ENCODE results near the gene LPP. TPM values are rescaled to one million over a fixed set of nuclear protein-coding genes. Genes with fewer than 3 reads are reported as not detected.

Gene LPP
- total and polyA plus RNA-seq, 2 of the 13 experiments (the other 11 are each of a cell fraction or from before 2014, with no cell fraction given): 19.2 to 29.9 TPM

- CTCF ChIA-PET (ENCODE audit: low intra/inter-chr PET ratio, low total read pairs): no interaction called here
- FAIRE-seq (no peak), ATAC-seq (no peak), DNase-seq (ENCODE audit: low spot score) (no peak)
- Histone ChIP-seq H2AFZ (ENCODE audit: low read length) (no peak overlapping the region), H3K36me3 (replicated peaks in 1 of 2; ENCODE audit: control insufficient read depth in 1 of 2, insufficient read depth in 2 of 2, low read length in 2 of 2) (no peaks in the 10 kb centered on the region), H4K20me1 (ENCODE audit: insufficient read depth, low read length) (no peaks in the 10 kb centered on the region), H3K4me2 (ENCODE audit: low read depth, low read length) (no peak overlapping the region), H3K9me3 (ENCODE audit: low read length) (peaks cover 10% of the 10 kb centered on the region; the same call in 1 of the 2 replicates), H3K27me3 (ENCODE audit: control insufficient read depth in 1 of 2, insufficient read depth in 2 of 2, low read length in 2 of 2) (no peaks in the 10 kb centered on the region), H3K4me1 (ENCODE audit: insufficient read depth, low read length) (peaks cover 19% of the 10 kb centered on the region; the same call in 1 of the 2 replicates), H3K4me3 (replicated peaks in 1 of 3; ENCODE audit: insufficient read depth in 1 of 3, low read depth in 2 of 3, low read length in 3 of 3) (no peak overlapping the region), H3K9ac (ENCODE audit: insufficient read depth, low read depth, low read length) (no peak overlapping the region), H3K27ac (ENCODE audit: extremely low read length, insufficient read depth, low read length) (no peak overlapping the region), H3K79me2 (ENCODE audit: insufficient read depth, low read length) (no peaks in the 10 kb centered on the region)
- in situ Hi-C loops (cut with HindIII; ENCODE audit: extremely low pct_ligation_motif_present, low pct_unique_long_range_greater_than_20kb) (no loop called here), intact Hi-C loops (cut with micrococcal nuclease; ENCODE audit: unreplicated experiment) (no loop called here)
- BruUV-seq (replicated peaks): no TSS peak
- 96% methylated on average over 6 of the region's 6 CpGs for WGBS (ENCODE audit: low lambda C conversion rate)
- TF ChIP-seq MATR3 (CRISPR knock-in tag; IDR thresholded peaks at IDR 0.05) (no peak), PBX2 (CRISPR knock-in tag; IDR thresholded peaks at IDR 0.05) (no peak)
- POLR2A ChIA-PET: no interaction called here
These were observed 354.5 kb downstream of the LPP start for GRCh38 chr3:188508454-188508853.

- DNase-seq (ENCODE audit: low spot score): no peak
- in situ Hi-C loops (cut with HindIII; ENCODE audit: extremely low pct_ligation_motif_present, low pct_unique_long_range_greater_than_20kb): no loop called here
- CTCF ChIA-PET (ENCODE audit: low intra/inter-chr PET ratio, low total read pairs): no interaction called here
- Histone ChIP-seq H3K9ac (ENCODE audit: insufficient read depth, low read depth, low read length) (no peak overlapping the region), H4K20me1 (ENCODE audit: insufficient read depth, low read length) (no peaks in the 10 kb centered on the region), H3K27ac (ENCODE audit: extremely low read length, insufficient read depth, low read length) (no peak overlapping the region), H3K4me1 (ENCODE audit: insufficient read depth, low read length) (peaks cover 26% of the 10 kb centered on the region), H3K27me3 (ENCODE audit: control insufficient read depth in 1 of 2, insufficient read depth in 2 of 2, low read length in 2 of 2) (no peaks in the 10 kb centered on the region), H3K4me3 (replicated peaks in 1 of 3; ENCODE audit: insufficient read depth in 1 of 3, low read depth in 2 of 3, low read length in 3 of 3) (no peak overlapping the region), H3K4me2 (ENCODE audit: low read depth, low read length) (no peak overlapping the region), H3K36me3 (replicated peaks in 1 of 2; ENCODE audit: control insufficient read depth in 1 of 2, insufficient read depth in 2 of 2, low read length in 2 of 2) (no peaks in the 10 kb centered on the region), H2AFZ (ENCODE audit: low read length) (no peak overlapping the region), H3K79me2 (ENCODE audit: insufficient read depth, low read length) (no peaks in the 10 kb centered on the region), H3K9me3 (ENCODE audit: low read length) (peaks cover under 1% of the 10 kb centered on the region; the same call in 1 of the 2 replicates)
- POLR2A ChIA-PET: no interaction called here
- FAIRE-seq: no peak
- WGBS (ENCODE audit: low lambda C conversion rate): 98% methylated on average over 3 of the region's 3 CpGs
- intact Hi-C loops (cut with micrococcal nuclease; ENCODE audit: unreplicated experiment): no loop called here
- no peak for ATAC-seq
- no TSS peak for BruUV-seq (replicated peaks)
- TF ChIP-seq ZFP82 (CRISPR knock-in tag; IDR thresholded peaks at IDR 0.05; ENCODE audit: borderline replicate concordance) (no peak), SOX6 (IDR thresholded peaks at IDR 0.05) (no peak), SOX6 (CRISPR knock-in tag; IDR thresholded peaks at IDR 0.05) (no peak), TIGD3 (CRISPR knock-in tag; IDR thresholded peaks at IDR 0.05; ENCODE audit: borderline replicate concordance) (no peak), HNF1B (CRISPR knock-in tag; IDR thresholded peaks at IDR 0.05) (no peak), JUN (CRISPR knock-in tag; IDR thresholded peaks at IDR 0.05) (no peak), ZNF460 (CRISPR knock-in tag; IDR thresholded peaks at IDR 0.05; ENCODE audit: borderline replicate concordance) (no peak), ZNF367 (CRISPR knock-in tag; IDR thresholded peaks at IDR 0.05; ENCODE audit: borderline replicate concordance) (no peak), RXRA (CRISPR knock-in tag; IDR thresholded peaks at IDR 0.05) (no peak), HIVEP1 (CRISPR knock-in tag; IDR thresholded peaks at IDR 0.05) (no peak), CC2D1A (CRISPR knock-in tag; IDR thresholded peaks at IDR 0.05) (no peak), ZNF674 (CRISPR knock-in tag; IDR thresholded peaks at IDR 0.05; ENCODE audit: low read depth) (no peak)
These were observed 355.4 kb downstream of the LPP start for GRCh38 chr3:188509316-188509715.
